Measurements from ENCODE around the gene PPEF1. TPM values are rescaled to one million over a fixed set of nuclear protein-coding genes. Genes with fewer than 3 reads are reported as not detected.

PPEF1 gene
- total RNA-seq, 2 donors from 2014 or later = 0.24 TPM; not detected in 1

GRCh38 chrX:18872621-18873020 lies 165.2 kb downstream of the PPEF1 start:
- intact Hi-C loops (cut with DNase I) = loop anchor here in 1 of 2 donors (5.0 kb wide), 2 partner anchors 365 to 1560 kb away; no protein-coding TSS in a partner anchor

GRCh38 chrX:18873189-18873791 lies 165.8 kb downstream of the PPEF1 start:
- intact Hi-C loops (cut with DNase I) = loop anchor here in 1 of 2 donors (5.0 kb wide), 2 partner anchors 366 to 1559 kb away; no protein-coding TSS in a partner anchor
- peak; percentile 65 for DNase-seq (ENCODE audit: low spot score)

More at GRCh38 chrX:18872621-18873020, 165.2 kb downstream of the PPEF1 start:
- no peak for DNase-seq (ENCODE audit: low spot score)

- intact Hi-C loops (cut with DNase I) = loop anchor here in 1 of 2 donors (5.0 kb wide), 2 partner anchors 367 to 1558 kb away; no protein-coding TSS in a partner anchor
- DNase-seq (ENCODE audit: low spot score) = peak; percentile 52
Measured at GRCh38 chrX:18873836-18874235, 166.4 kb downstream of the PPEF1 start.

- DNase-seq (ENCODE audit: low spot score) = peak; percentile 62
- intact Hi-C loops (cut with DNase I) = loop anchor here in 1 of 2 donors (5.0 kb wide), 2 partner anchors 367 to 1558 kb away; no protein-coding TSS in a partner anchor
Measured at GRCh38 chrX:18874560-18875255, 167.3 kb downstream of the PPEF1 start.

GRCh38 chrX:18875256-18875878 lies 167.9 kb downstream of the PPEF1 start:
- DNase-seq (ENCODE audit: low spot score) = peak; percentile 72
- intact Hi-C loops (cut with DNase I) = no loop called here

- intact Hi-C loops (cut with DNase I) = no loop called here
- peak; percentile 30 for DNase-seq (ENCODE audit: low spot score)
Measured at GRCh38 chrX:18877469-18877868, 170.0 kb downstream of the PPEF1 start.

Other genes starting within 250 kb of the PPEF1 start
- gene RS1, start 35.5 kb upstream of the PPEF1 start, total RNA-seq = not detected